ENCODE measurements around the gene UPP2. TPM values are rescaled to one million over a fixed set of nuclear protein-coding genes. Genes with fewer than 3 reads are reported as not detected.

The UPP2 gene
- total RNA-seq, 1 experiment from 2014 or later, result not detected

DNA sequence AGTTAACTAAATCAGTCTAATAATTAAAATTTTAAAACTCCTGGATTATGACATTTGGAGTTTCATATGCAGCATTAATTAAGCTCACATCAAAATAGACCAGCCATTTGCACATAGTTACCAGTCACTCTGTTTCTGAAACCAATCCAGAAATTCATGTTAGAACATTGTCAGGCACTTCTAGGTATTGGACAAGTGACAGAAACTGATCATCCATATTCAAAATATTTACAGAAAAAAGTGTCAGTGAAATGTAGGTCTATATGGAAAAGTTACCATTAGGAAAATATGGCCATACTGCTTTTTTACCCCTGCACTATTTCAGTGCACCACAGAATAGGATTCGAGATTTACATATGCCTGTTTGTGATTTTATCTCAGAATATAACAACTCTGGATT is 33.4 kb downstream of the UPP2 start:
- no peak overlapping the region for H3K27ac Mint-ChIP-seq (ENCODE audit: unreplicated experiment)
- no TSS peak for BruUV-seq (replicated peaks)
- peaks cover 43% of the 10 kb centered on the region for H3K4me1 Mint-ChIP-seq (ENCODE audit: low read depth, unreplicated experiment)
- TF ChIP-seq, protein P1, sequence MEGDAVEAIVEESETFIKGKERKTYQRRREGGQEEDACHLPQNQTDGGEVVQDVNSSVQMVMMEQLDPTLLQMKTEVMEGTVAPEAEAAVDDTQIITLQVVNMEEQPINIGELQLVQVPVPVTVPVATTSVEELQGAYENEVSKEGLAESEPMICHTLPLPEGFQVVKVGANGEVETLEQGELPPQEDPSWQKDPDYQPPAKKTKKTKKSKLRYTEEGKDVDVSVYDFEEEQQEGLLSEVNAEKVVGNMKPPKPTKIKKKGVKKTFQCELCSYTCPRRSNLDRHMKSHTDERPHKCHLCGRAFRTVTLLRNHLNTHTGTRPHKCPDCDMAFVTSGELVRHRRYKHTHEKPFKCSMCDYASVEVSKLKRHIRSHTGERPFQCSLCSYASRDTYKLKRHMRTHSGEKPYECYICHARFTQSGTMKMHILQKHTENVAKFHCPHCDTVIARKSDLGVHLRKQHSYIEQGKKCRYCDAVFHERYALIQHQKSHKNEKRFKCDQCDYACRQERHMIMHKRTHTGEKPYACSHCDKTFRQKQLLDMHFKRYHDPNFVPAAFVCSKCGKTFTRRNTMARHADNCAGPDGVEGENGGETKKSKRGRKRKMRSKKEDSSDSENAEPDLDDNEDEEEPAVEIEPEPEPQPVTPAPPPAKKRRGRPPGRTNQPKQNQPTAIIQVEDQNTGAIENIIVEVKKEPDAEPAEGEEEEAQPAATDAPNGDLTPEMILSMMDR (IDR thresholded peaks at IDR 0.05; ENCODE audit: unreplicated experiment), result no peak
- CTCF ChIA-PET, result no interaction called here
- H3K36me3 Mint-ChIP-seq (ENCODE audit: insufficient read depth, unreplicated experiment), result peaks cover 15% of the 10 kb centered on the region
- intact Hi-C loops (cut with micrococcal nuclease; ENCODE audit: unreplicated experiment), result no loop called here
- peaks cover 5% of the 10 kb centered on the region for H3K9me3 Mint-ChIP-seq (ENCODE audit: low read depth, unreplicated experiment)
- no peaks in the 10 kb centered on the region for H3K27me3 Mint-ChIP-seq (ENCODE audit: unreplicated experiment)
- H3K4me3 Mint-ChIP-seq (ENCODE audit: low read depth, unreplicated experiment), result no peak overlapping the region
- DNase-seq, result no peak

DNA sequence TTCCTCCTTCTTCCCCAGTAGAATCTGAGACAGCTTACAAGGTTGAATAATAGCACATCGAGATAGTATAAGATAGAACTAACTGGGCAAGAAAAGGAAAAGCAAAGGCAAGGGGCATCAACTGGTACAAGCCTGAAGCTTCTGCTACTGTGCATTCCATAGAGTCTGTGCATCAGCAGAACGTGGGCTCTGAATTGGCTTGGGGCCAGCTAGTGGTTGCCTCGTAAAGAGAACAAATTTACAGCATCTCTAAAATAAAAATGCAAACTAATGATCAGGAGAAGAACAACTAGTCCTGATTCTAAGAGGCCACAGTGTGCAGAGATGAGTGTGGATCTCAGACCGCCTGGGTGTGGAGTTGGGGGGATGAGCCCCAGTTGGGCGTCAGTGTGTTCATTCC is 36.6 kb downstream of the UPP2 start:
- H3K9me3 Mint-ChIP-seq (ENCODE audit: low read depth, unreplicated experiment), result no peaks in the 10 kb centered on the region
- H3K27me3 Mint-ChIP-seq (ENCODE audit: unreplicated experiment), result no peaks in the 10 kb centered on the region
- no peak overlapping the region for H3K4me3 Mint-ChIP-seq (ENCODE audit: low read depth, unreplicated experiment)
- CTCF ChIA-PET, result no interaction called here
- intact Hi-C loops (cut with micrococcal nuclease; ENCODE audit: unreplicated experiment), result no loop called here
- H3K27ac Mint-ChIP-seq (ENCODE audit: unreplicated experiment), result no peak overlapping the region
- TF ChIP-seq, protein P1 (IDR thresholded peaks at IDR 0.05; ENCODE audit: unreplicated experiment), result no peak
- peaks cover 24% of the 10 kb centered on the region for H3K4me1 Mint-ChIP-seq (ENCODE audit: low read depth, unreplicated experiment)
- no peak for DNase-seq
- BruUV-seq (replicated peaks), result no TSS peak
- no peaks in the 10 kb centered on the region for H3K36me3 Mint-ChIP-seq (ENCODE audit: insufficient read depth, unreplicated experiment)

DNA sequence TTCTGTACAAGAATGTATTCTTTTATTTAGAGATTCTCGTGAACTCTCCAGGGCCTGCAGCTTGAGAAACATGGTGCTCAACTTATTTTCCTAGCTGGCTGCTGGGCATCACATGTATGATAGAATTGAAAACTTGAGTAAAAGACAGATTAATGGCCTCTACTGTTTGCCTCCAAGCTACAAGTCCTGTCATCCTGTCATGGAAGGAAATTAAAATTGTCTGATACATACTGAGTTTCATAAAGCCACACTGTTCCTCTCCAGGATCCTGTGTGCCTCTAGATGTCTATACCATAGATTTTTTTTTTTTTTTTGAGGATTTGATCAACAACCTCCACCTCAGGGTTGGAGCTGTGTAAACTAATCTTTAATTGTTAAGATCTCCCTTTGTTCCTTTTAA is 38.5 kb downstream of the UPP2 start:
- H3K27me3 Mint-ChIP-seq (ENCODE audit: unreplicated experiment), result no peaks in the 10 kb centered on the region
- CTCF ChIA-PET, result no interaction called here
- no peak for DNase-seq

DNA sequence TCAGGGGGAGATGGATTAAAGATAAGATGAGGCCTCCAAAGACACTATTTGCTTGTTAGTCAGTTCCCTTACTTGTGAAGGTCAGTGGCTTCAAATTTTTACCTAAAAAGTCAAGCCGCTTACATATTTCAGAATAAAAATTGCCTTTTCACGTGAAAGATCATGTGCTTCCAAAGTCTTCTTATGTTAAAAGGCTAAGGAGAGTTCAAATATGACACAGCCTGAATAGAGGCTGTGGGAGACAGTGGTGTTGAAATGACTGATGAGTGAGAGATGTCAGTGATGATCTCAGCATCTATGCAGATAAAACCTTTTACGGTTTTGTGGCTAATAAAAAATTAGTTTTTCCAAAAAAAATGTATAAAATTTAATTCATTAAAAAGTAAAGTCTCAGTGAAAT is 40.5 kb downstream of the UPP2 start:
- peaks cover 6% of the 10 kb centered on the region for H3K9me3 Mint-ChIP-seq (ENCODE audit: low read depth, unreplicated experiment)
- CTCF ChIA-PET, result no interaction called here
- H3K27ac Mint-ChIP-seq (ENCODE audit: unreplicated experiment), result no peak overlapping the region
- no peaks in the 10 kb centered on the region for H3K36me3 Mint-ChIP-seq (ENCODE audit: insufficient read depth, unreplicated experiment)
- intact Hi-C loops (cut with micrococcal nuclease; ENCODE audit: unreplicated experiment), result no loop called here
- TF ChIP-seq, protein P1 (IDR thresholded peaks at IDR 0.05; ENCODE audit: unreplicated experiment), result no peak
- H3K4me1 Mint-ChIP-seq (ENCODE audit: low read depth, unreplicated experiment), result peaks cover 26% of the 10 kb centered on the region
- no TSS peak for BruUV-seq (replicated peaks)
- no peak for DNase-seq
- H3K27me3 Mint-ChIP-seq (ENCODE audit: unreplicated experiment), result no peaks in the 10 kb centered on the region
- H3K4me3 Mint-ChIP-seq (ENCODE audit: low read depth, unreplicated experiment), result no peak overlapping the region

More for the DNA sequence above, 38.5 kb downstream of the UPP2 start:
- Mint-ChIP-seq H3K27ac (ENCODE audit: unreplicated experiment) (no peak overlapping the region), H3K4me3 (ENCODE audit: low read depth, unreplicated experiment) (no peak overlapping the region), H3K4me1 (ENCODE audit: low read depth, unreplicated experiment) (peaks cover 24% of the 10 kb centered on the region), H3K9me3 (ENCODE audit: low read depth, unreplicated experiment) (peaks cover under 1% of the 10 kb centered on the region), H3K36me3 (ENCODE audit: insufficient read depth, unreplicated experiment) (no peaks in the 10 kb centered on the region)
- intact Hi-C loops (cut with micrococcal nuclease; ENCODE audit: unreplicated experiment), result no loop called here
- no TSS peak for BruUV-seq (replicated peaks)
- TF ChIP-seq, protein P1 (IDR thresholded peaks at IDR 0.05; ENCODE audit: unreplicated experiment), result no peak

Measured in Calu3 (cell line).